Fibroblast of villous mesenchyme (primary cell): ENCODE measurements around the gene PROK1. TPM values are rescaled to one million over a fixed set of nuclear protein-coding genes. Genes with fewer than 3 reads are reported as not detected.

ENCODE experiments used
- DNase-seq: peaks from one replicate; pipeline ENCODE4 v3.0.0-alpha.2; 2010; ENCODE audit warnings: low read depth
- H3K4me3 ChIP-seq: 2 replicates; pipeline ENCODE4 v1.5.1; 2011; ENCODE audit warnings: low read depth, mild to moderate bottlenecking, low read length
- CTCF ChIP-seq: IDR thresholded peaks from 2 replicates; pipeline ENCODE4 v1.5.1; 2012; ENCODE audit warnings: low read depth, mild to moderate bottlenecking, low read length; ENCODE audit not compliant: insufficient read depth
- total RNA-seq: library from RNA; depleted of rRNA; stranded (reverse); fragments of >200 nt; gene quantifications from 2 replicates; pipeline ENCODE4 v1.2.3, GENCODE V29; 2012

Gene PROK1
- total RNA-seq, 1 donor: not detected

- no peak for TF ChIP-seq CTCF
- H3K4me3 ChIP-seq: no peak overlapping the region
- DNase-seq: peak; percentile 72
These were observed 26.0 kb upstream of the PROK1 start for GRCh38 chr1:110424699-110425611.

- DNase-seq: no peak
- TF ChIP-seq CTCF: no peak
- no peak overlapping the region for H3K4me3 ChIP-seq
These were observed 25.3 kb upstream of the PROK1 start for GRCh38 chr1:110425612-110426152.

GRCh38 chr1:110426854-110427253 lies 24.1 kb upstream of the PROK1 start:
- no peak for TF ChIP-seq CTCF
- no peak overlapping the region for H3K4me3 ChIP-seq
- no peak for DNase-seq

- TF ChIP-seq CTCF: no peak
- no peak overlapping the region for H3K4me3 ChIP-seq
- DNase-seq: no peak
These were observed 22.0 kb upstream of the PROK1 start for GRCh38 chr1:110428946-110429345.

GRCh38 chr1:110430366-110430765 lies 20.6 kb upstream of the PROK1 start:
- TF ChIP-seq CTCF: no peak
- DNase-seq: no peak
- no peak overlapping the region for H3K4me3 ChIP-seq

GRCh38 chr1:110430901-110431300 lies 20.0 kb upstream of the PROK1 start:
- no peak for TF ChIP-seq CTCF

More at GRCh38 chr1:110430901-110431300, 20.0 kb upstream of the PROK1 start:
- no peak overlapping the region for H3K4me3 ChIP-seq
- no peak for DNase-seq
